Measurements from ENCODE around the gene CST7.

The CST7 gene

DNA sequence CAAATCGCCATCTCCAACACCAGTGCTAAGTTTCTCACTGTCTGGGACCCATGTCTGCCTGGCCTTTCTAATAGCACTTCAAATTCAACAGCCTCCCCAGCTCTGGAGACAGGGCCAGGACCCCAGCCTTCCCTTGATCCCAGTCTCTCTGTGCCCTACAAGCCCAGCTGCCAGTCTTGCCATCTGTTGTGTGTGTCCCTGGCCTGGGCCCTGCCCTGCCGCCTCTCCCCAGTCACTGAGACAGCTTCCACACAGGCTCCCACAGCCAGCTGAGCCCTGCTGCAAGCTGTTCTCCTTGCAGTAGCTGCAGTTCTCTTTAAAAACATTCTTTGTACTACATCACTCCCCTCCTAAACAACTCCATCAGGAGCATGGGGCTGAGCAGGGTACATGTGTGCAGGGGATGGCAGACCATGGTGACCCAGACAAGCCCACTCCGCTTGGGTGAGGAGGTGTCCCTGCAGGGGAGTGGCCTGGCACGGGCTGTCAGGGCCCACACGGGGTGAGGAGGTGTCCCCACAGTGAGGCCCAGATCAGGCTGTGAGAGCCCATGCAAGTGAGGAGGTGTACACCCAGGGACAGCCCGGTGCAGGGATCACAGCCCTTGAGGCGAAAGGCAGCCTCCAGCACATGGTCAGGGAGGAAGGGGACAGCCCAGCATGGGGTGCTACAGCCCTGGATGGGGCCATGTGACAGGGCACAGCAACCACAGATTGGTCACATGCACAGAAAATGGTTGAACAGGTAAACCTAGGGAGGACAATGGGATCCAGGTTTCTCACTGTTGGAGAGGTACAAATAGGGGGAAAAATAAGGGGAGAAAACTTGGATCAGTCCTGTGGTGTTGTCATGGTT, 16.2 kb downstream of the CST7 start:
- DNase-seq = no peak

DNA sequence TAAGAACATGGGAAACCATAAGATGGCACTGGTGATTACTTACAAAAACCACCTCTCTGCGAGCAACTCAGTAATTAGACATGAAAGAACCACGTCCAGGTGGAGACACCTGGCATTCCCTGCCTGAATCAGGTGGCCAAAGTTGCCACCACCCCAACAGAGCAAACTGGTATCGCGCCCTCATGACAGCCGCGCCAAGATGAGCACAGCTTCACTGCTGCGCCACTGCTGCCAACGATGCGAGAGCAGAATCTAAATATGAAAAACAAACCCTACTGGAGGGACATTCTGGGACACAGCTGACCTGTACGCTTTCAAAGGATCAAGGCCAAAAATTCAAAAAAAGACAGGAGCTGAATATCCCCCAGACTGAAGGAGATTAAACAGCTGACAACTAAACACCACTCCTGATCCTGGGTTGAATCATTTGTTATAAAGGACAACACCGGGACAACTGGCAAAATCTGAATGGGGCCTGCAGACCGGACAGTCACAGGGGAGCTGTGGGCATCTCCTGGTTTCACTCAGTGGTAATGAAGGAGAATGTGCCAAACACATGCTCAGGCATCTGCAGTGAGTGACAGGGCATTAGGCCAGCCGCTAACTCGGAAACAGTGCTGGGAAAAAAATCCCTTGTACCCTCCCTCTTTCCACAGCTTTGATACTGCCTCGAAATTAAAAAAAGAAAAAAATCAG, 17.4 kb downstream of the CST7 start:
- DNase-seq = no peak

DNA sequence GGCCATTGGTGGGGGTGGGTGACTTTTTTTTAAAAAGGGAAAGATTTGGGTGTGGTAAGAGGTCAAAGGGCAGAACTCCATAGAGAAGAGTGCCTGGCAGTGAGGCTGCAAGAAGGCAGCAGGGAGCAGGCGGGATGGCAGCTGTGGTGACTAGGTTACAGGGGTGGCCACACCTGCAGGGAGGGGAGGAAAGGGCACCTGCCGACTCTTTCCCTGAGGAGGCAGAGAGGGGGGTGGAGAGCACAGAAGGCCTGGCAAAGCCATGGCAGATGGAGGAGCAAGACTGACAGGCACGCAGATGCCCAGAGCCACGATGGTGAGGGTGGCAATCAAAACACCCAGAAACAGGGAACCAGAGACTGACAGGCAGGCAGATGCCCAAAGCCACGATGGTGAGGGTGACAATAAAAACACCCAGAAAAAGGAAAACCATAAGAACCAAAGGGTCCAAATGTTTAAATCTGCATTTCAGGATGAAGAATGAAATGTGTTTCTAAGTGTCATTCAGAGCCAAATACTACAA, 19.3 kb downstream of the CST7 start:
- DNase-seq = no peak

DNA sequence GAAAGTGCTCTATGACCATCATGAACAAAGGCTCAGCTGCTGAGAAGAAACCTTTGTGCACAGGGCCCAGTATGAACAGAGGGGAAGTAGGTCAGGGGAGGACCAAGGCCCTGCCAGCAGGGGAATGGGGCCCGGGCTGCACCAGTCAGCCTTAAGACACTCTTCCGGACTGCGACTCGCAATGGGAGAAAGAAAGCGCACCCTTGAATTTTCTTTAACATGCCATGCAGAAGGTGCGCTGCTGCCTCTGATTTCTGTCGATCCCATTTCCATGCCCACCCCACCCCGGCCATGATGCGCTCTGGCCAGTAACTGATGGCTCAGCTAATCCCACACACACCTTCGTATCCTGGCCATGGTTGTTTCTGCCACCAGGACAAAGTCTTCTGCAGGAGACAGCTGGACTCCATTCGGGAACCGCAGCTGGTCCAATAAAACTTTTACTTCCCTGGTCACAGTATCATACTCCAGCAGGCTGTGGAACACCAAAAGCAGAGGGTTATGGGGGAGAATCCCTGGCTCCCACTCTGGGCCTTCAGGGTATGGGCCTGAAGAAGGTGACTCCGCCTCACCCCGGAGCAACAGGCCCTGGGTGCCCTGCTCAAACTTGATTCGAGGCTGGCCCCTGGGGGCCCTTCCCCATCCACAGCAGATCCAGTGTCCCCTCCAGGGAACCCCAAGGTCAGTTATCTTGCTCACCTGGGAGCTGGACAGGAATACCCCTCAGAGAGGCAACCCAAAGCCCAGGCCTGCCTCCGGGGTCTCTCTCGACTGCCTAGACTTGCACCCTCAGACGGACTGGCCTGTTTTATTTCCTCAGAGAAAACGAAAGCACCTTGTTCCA, 20.3 kb downstream of the CST7 start:
- DNase-seq = no peak

DNA sequence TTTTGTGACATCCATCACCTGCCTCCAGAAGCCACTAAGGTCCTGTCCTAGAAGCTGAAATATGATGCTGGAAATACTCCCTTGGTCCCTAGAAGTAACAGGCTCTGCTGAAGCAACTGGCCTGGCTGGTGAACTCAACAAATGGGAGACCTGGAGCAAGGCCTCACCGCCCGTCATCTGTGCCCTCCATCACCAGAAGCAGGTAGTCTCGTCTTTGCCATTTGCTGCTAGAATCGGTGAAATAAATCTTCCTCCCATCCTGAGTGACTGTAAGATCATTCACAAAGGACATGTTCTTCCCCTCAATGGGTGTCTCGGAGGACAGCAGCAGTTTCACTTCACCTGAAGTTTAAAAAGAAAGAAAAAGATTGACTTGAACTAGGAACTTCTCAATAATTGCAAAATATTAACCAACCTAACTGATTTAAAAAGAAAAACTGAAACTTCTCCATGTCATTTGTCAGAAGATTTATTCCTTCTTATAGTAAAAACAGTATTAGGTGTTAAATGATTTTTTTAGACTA, 21.0 kb downstream of the CST7 start:
- DNase-seq = no peak

DNA sequence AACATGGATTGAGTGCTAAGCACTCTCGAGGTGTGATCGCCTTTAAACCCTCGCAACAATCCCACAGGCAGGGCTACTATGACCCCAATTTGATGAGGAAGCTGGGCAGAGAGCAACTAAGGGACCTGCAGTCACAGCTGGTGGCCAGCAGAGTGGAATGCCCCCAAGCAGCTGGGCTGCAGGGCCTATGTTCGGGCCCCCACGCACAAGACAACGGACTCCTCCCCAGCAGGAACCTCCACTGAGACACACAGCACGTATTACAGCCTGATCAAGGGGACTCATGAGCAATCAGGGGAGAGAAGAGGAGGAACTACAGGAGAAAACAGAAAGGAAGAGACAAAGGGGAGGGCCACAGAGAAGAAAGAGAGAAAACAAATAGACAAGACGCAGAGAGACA, 21.7 kb downstream of the CST7 start:
- no peak for DNase-seq

DNA sequence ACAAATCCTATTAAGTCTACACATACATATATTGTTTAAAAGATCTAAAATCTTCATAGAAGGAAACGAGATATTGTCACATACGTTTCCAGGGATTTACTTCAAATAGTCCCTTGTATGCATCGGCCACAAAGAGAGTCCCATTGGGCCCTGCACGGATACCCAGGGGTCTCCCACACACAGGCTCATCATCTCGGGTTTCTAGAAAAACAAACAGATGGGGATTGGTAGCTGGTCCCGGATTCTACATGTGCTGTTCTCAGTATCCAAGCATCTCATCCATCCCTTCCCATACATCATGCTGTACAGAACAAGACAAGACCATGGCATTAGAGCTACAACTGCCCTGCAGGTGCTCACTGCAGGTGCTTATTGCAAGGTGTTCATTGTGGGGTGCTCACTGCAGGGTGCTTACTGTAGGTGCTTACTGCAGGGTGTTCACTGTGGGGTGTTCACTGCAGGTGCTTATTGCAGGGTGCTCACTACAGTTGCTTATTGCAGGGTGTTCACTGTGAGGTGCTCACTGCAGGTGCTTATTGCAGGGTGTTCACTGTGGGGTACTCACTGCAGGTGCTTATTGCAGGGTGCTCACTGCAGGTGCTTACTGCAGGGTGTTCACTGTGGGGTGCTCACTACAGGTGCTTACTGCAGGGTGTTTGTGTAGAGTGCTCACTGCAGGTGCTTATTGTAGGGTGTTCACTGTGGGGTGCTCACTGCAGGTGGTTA, 22.5 kb downstream of the CST7 start:
- DNase-seq = no peak

DNA sequence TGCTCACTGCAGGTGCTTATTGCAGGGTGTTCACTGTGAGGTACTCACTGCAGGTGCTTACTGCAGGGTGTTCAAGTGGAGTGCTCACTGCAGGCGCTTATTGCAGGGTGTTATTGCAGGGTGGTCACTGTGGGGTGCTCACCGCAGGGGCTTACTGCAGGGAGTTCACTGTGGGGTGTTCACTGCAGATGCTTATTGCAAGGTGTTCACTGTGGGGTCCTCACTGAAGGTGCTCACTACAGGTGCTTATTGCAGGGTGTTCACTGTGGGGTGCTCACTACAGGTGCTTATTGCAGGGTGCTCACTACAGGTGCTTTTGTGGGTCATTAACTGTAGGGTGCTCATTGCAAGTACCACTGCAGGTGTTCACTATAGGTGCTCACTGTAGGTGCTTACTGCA, 23.3 kb downstream of the CST7 start:
- DNase-seq = no peak

DNA sequence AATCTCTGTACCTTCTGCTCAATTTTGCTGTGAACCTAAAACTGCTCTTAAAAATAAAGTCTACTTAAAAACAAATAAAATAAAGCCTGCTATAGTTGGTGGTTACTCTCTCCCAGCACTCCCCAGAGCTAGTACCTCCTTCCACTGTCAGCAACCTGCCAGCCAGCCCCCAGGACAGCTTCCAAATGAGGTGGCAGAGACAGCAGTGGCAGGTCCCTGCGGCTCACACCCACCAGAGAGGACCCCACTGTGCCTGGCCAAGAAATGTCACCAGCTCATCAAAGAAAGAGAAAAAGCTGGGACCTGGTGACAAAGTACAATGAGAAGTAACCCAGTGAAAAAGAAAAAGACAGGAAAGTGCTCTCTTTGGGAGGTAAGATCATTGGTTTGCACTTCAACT, 28.3 kb downstream of the CST7 start:
- no peak for DNase-seq

DNA sequence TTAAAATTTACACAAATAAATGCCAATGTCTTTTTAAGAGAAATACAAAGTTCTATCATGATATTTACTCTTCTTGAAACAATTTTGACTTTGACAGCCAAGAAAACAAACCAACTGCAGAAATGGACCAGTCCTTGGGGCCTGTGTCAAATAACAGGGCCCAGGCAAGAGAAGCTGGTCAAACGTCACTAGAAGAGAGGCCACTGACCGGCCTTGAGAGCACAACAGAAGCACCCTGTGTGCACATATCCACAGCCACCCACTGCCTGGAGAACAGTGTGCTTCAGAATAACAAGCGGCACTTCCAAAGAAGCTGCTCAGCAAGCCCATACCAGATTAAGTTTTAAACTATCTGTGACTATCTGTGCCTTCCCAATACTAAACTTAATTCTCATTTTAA, 28.7 kb downstream of the CST7 start:
- DNase-seq = no peak

DNA sequence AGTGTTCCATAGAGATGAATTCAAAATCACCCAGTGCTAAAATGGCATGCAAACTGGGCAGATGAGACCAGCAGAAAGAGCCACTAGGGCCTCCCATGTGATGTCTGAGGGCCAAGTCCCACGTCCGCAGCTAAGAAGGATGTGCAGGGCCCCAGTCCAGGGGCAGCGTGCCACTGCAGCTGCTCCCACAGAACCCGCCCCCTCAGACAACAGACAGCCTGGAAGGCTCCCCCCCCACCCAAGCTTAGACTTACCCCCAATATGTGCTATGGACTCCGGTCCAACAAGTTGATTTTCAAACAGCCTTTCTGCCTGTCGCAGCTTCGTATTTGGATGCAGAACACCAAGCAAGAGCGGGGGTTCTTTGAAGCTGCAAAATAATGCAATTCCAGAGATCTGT, 29.4 kb downstream of the CST7 start:
- no peak for DNase-seq

DNA sequence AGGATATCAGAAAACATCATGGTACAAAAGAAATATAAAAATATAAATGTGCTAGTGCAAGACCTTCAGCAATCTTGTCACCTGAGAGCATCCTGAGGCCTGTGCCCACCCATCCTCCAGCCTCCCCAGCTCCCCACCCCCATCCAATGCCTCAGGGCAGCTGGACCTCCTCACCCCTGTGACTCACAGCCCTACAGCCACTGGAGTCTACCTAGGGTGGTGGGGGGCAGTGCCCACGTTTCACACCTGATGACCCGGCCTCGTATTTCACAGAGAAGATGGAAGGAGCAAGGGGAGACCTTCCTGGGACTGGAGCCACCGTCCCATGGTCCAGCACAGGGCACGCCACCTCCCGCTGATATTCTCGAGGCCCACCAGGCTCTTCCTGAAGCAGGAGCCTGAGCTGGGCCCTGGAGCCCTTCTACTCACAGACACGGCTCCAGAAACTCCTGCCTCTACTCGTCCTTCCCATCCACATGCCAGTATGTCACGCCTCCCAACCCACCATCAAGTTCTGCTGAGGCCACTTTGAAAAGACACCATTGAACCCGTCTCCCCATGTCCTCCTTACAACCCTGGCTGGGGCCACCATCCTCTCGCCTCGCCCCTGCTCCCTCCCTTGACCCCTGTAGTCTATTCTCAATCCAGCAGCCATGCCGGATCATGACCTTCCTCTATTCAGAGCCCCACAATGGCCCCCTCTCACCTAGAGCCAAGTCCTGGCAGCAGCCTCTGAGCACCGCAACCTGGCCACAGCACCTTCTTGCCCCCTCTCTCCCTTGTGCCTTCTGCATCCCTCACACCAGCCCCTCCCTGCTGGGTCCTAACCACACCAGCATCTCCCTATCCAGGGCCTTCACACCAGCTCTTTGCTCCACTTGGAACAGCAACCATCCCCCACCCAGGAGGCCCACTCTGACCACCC, 30.2 kb downstream of the CST7 start:
- DNase-seq = no peak

DNA sequence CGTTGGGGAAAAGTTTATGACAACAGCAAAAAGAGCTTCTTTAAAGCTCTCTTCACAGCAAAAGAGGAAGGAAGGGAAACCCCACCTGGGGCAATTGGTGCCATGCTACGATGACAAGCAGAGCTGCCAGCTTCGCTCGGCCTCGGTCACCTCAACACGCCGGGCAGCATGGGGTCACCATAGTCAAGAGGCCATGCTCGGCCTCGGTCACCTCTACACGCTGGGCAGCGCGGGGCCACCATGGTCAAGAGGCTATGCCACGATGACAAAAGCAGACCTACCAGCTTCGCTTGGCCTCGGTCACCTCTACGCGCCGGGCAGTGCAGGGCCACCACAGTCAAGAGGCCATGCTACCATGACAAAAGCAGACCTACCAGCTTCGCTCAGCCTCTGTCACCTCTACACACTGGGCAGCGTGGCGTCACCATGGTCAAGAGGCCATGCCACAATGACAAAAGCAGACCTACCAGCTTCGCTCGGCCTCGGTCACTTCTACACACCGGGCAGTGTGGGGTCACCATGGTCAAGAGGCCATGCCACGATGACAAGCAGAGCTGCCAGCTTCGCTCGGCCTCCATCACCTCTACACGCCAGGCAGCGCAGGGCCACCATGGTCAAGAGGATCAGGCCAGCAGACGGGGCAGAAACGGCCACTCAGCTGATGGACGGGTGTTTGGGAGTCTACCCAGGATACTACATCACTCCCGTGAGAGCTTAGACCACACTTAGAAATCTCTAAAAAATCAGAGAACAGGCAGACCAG, 31.4 kb downstream of the CST7 start:
- DNase-seq = no peak

DNA sequence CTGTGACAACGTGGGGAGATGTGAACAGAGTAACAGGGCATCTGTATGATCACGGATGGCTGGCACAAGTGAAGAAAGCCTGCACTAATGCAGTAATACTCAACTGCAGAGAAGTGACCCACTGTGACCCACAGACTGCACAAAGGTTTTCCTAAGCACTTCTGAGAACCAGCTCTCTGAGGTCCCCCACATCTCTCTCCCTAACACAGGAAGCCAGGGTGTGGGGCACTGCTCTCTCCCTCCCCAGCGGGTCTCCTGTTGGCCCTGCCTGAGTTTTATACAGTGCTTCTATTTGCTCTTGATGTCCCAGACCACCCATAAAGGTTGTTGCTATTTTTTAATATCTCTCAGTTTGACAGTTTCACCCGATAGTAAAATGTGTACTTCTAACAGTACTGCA, 32.2 kb downstream of the CST7 start:
- no peak for DNase-seq

DNA sequence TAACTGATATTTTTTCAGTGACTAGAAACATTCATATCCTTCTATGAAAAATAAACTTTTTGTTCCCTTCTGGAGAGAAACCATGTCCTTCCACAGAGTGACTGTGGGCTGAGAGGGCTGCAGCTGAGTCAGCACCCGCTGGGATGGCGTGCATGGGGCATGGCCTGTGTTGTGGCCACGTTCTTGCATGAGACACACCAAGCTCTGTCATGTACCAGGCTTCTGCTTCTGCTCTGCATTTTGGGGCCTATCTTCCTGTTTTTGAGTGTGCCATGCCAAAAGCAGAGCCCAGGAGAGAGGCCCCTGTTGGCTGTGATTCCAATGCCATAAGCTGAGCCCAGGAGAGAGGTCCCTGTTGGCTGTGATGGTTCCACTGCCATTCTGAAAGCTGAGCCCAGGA, 32.7 kb downstream of the CST7 start:
- DNase-seq = no peak

DNA sequence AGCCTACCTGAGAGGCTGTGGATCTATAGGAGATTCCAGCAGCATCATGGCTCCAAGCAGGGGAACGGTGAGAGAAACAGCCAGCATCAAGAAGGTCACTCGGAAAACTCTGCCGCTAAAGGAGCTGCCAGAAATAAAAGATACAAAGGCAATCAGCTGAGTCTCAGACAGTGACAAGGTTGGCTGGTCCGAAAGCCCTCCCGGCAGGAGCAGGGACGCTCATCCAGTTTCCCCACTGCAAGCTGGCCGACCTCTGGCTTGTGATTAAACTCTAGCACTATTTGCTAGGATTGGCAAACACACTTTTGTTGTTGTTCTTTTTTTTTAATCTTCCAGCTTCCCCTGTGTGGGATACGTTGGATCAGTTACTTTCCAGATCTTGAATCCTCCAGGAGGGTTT, 34.8 kb downstream of the CST7 start:
- no peak for DNase-seq

DNA sequence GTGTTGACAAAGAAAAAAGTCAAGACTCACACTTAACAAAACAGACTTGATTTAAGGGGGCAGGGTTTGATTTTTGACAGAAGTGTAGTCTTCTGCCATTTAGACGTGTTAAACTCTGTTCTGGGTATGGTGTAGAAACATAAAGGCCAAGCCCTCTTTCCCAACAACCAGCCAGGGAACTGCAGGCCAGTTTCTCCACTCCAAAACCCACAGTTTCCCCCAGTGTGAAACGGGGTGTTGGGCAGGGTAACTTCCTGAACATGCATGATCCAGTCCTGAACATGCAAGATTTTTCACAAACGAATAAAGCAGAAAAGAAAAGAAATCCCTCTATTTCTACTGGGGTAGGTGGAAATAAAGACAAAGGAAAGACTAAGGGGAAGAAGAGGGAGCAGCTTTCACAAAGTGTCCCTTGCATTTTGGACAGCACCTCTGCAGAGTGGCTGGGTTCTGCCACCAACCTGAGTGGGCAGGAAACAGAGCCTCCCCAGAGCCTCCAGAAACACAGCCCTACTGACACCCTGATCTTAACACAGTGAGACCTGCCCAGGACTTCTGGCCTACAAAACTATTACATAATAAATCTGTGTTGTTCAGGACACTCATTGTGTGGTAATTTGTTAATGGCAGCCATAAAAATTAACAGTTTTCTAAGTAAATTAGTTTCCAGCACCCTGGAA, 36.0 kb downstream of the CST7 start:
- no peak for DNase-seq

DNA sequence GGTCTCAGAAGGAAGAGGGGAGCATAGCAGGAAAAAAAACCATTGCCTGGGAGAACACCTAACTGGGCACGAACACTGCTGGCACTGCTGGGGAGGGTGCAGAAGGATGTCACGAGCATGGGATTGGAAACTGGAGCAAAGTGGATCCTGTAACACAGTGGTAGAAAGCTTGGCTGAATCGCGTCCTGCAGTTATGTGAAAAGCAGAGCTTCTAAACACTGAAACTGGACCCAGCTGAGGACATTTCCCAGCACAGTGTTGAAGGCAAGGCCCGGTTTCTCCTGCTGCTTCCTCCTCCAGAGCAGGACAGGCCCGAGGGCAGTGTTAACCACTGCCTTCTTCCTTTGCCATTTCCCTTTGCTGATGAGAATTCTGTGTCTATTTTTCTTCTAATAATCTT, 36.7 kb downstream of the CST7 start:
- DNase-seq = no peak

DNA sequence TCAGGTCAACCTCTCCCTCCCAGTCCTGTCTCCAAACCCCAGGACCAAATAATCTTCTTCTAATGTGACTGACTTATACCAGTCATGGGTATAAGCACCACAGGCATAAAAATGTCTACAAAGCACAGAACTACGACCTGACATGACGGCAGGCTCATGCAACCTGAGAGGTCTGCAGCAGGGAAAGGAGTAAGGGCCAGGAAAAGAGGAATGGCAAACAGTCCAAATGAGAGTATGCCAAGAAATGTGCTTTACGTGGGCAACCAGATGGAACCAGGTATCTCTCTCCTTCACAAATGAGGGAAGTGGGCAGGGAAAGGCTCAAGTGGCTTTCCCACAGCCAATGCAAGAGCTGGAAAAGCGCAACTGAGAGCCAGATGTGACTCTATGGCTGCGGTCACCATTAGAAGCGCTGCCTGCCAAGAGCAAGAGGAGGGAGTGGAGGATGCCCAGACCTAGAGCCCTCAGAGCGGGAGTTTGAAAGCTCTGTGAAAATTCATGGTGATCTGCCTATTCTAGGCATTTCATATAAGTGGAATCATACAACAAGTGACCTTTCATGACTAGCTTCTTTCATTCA, 37.5 kb downstream of the CST7 start:
- no peak for DNase-seq

DNA sequence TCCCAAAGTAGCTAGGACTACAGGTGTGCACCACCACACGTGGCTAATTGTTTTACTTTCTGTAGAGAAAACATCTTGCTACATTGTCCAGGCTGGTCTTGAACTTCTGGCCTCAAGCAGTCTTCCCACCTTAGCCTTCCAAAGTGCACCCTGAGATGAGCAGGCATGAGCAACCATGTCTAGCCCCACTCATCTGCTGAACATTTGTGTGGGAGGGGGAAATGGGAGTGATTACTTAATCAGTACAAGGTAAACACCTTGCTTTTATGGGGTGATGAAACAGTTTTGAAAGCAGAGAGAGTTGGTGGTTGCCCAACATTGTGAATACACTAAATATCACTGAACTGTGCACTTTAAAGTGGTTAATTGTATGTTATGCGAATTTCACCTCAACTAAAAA, 38.2 kb downstream of the CST7 start:
- no peak for DNase-seq

Measured in NCI-H1436 (cell line).